Inflammatory macrophage treated with lipopolysaccharide for 1 hour (primary cell): ENCODE data around the gene NSL1.
A peak's percentile ranks its signal among the peaks of the same experiment; 100 is the strongest.
"Not testable (repeated sequence)": the region's sequence is repeated elsewhere in the genome, so short reads cannot be mapped to it uniquely, and the experiment has no call there.

Experiments used
- DNase-seq, 2 donors: peaks; one replicate each; pipeline ENCODE4 v3.0.0-alpha.2; 2020 to 2022

NSL1 gene

GRCh38 chr1:212782422-212783154 is 9.0 kb downstream of the NSL1 start:
- peak; percentile 58 to 60 for DNase-seq

DNA sequence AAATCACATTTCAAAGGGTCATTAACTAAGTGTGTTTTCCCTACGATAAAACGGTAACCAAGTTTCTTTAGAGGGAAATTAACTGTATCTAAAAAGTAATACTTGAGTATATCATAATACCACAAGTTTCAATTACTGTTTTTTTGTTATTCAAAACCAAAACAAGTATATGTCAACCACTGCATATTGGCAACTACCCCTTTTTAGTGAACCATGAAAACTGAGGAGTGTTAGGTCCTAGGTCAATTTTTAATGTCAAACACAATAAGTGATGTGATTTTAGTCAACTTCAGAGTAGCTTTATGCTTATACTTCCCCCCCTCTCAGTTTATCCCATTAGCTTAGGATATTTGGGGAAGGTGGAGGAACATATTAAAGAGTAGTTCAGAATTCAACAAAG is 10.4 kb downstream of the NSL1 start:
- no peak for DNase-seq

GRCh38 chr1:212780759-212781158 is 10.8 kb downstream of the NSL1 start:
- DNase-seq = no peak

DNA sequence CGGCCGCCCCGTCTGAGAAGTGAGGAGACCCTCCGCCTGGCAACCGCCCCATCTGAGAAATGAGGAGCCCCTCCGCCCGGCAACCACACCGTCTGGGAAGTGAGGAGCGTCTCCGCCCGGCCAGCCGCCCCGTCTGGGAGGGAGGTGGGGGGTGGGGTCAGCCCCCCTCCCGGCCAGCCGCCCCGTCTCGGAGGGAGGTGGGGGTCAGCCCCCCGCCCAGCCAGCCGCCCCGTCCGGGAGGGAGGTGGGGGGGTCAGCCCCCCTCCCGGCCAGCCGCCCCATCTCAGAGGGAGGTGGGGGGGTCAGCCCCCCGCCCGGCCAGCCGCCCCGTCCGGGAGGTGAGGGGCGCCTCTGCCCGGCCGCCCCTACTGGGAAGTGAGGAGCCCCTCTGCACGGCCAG is 12.5 kb downstream of the NSL1 start:
- not testable (repeated sequence) for DNase-seq

GRCh38 chr1:212777151-212777550 is 14.4 kb downstream of the NSL1 start:
- peak in 1 of 2 donors; percentile 51 for DNase-seq

DNA sequence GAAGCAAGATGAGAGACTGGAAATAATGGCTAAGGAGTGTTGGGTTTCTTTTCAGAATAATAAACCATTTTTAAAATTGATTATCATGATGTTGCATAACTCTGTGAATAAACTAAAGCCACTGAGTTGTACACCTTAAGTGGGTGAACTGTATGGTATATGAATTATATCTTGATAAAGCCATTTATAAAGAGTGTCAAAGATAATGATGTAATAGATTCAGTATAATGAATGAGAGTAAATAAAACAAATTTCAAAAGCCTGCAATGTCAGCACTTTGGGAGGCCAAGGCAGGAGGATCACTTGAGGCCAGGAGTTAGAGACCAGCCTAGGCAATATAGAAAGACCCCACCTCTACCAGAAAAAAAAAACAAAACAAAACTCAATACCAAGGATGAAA is 16.3 kb downstream of the NSL1 start:
- no peak for DNase-seq

- DNase-seq = peak; percentile 71 to 75
Measured at GRCh38 chr1:212774584-212774983, 17.0 kb downstream of the NSL1 start.

DNA sequence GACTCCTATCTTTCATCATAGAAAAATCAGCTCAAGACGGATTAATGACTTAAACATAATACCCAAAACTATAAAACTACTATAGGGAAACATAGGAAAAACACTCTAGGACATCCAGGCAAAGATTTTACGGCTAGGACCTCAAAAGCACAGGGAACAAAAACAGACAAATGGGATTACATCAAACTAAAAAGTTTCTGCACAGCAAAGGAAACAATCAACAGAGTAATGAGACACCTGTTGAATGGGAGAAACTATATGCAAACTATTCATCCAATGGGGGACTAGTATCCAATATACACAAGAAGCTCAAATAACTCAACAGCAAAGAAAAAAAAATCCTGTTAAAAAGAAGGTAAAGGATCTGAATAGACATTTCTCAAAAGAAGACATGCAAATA is 18.6 kb downstream of the NSL1 start:
- no peak for DNase-seq

DNA sequence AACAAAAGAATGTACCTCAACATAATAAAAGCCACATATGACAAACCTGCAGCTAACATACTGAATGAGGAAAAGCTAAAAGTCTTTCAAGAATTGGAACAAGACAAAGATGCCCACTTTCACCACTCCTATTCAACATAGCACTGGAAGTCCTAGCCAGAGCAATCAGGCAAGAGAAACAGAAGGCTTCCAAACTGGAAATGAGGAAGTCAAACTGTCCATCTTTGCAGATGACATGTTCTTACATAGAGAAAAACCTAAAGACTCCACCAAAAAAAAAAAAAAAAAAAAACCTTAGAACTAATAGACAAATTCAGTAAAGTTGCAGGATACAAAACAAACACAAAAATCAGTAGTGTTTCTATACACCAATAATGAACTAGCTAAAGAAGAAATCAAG is 20.2 kb downstream of the NSL1 start:
- peak in 1 of 2 donors; percentile 27 for DNase-seq

DNA sequence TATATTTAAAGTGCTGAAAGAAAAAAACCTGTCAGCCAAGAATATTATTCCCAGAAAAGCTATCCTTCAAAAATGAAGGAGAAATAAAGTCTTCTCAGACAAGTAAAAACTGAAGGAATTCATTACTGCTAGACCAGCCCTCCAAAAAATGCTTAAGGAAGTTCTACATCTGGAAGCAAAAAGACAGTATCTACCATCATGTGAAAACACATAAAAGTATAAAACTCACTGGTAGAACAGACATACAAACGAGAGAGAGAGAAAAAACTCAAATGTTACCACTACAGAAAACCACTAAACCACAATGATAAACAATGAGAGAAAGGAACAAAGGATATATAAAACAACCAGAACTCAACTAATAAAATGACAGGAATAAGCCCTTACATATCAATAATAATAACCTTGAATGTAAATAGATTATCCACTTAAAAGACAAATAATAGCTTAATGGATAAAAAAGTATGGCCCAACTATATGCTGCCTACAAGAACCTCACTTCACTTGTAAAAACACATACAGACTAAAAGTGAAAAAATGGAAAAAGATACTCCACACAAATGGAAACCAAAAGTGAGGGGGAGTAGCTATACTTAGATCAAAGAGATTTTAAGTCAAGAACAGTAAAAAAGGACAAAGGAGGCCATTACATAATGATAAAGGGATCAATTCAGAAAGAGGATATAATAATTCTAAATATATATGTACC is 22.0 kb downstream of the NSL1 start:
- DNase-seq = no peak

- DNase-seq = not testable (repeated sequence)
Measured at GRCh38 chr1:212766825-212767224, 24.8 kb downstream of the NSL1 start.

DNA sequence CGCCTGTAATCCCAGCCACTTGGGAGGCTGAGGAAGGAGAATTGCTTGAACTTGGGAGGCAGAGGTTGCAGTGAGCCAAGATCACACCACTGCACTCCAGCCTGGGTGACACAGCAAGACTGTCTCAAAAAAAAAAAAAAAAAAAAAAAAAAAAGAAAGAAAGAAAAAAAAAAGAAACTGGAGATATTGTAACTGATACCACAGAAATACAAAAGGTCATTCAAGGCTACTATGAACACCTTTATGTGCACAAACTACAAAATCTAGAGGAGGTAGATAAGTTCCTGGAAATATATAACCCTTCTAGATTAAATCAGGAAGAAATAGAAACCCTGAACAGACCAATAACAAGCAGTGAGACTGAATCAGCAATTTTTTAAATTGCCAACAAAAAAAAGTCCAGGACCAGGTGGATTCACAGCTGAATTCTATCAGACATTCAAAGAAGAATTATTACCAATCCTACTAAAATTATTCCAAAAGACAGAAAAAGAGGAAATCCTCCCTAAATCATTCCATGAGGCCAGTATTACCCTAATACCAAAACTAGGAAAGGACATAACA is 26.8 kb downstream of the NSL1 start:
- DNase-seq = not testable (repeated sequence)

DNA sequence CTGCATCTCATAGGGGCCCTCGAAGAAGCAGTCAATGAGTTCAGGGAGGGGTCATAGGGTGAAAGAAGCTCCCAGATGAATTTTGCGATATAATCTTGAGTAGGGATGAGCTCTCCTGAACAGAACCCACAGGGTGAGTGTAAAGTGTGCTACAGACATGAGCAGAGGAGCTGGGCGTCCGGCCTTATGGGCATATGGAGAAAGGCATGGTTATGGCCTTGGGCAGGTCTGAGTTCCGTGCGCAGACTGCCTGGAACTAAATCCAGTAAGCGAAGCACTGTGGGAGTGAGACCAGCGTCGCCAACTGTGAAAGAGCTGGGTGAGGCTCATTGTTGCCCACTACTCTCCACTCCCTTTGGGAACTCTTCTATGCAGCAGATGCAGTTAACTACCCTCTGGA is 28.7 kb downstream of the NSL1 start:
- no peak for DNase-seq

DNA sequence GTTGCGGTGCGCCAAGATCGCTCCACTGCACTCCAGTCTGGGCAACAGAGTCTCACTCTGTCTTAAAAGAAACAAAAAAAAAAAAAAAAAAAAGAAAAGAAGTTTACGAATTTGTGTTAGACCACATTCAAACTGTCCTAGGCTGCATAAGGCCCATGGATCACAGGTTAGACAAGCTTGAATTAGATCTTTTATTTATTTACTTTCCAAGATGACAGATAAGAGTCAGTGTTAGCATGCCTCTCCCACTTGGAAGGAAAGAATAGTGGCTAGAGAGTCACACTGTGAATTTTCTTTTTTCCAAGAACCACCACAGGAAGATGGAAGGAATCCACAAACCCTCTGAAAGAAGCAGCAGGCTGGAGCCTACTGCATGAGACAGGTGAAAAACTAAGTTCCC is 29.3 kb downstream of the NSL1 start:
- DNase-seq = no peak

GRCh38 chr1:212760126-212760823 is 31.3 kb downstream of the NSL1 start:
- DNase-seq = peak in 1 of 2 donors; percentile 55

GRCh38 chr1:212759683-212760082 is 31.9 kb downstream of the NSL1 start:
- DNase-seq = no peak

DNA sequence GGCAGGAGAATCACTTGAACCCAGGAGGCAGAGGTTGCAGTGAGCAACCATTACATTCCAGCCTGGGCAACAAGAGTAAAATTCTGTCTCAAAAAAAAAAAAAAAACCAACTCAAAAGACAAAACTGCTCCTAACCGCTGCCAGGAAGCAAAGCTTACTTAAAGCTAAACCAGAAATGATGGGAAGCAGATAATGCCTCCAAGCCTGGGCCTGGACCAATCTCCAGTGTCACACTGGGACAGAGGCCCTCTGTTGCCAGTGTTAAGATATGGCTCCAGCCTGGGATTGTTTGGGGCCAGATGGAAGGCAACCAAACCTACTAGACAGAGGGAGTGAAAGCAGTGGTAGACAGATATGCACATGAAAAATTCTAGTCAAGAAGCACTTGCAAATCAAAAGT is 36.9 kb downstream of the NSL1 start:
- DNase-seq = no peak

DNA sequence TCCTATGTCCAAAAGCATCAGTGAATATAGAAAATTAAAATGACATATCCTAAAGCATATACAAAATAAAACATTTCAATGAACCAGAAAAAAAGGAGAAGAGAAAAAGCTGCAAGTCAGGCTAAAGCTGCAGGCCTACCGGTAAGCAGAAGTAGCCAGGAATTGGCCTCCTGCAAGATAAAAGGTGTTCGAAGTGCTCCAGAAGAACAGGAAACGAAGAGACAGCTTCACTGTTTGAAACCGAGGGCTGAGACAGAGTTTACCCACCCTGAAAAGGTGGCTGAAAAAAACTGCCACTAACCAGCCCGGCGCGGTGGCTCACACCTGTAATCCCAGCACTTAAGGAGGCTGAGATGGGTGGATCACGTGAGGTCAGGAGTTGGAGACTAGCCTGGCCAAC is 37.4 kb downstream of the NSL1 start:
- no peak for DNase-seq

GRCh38 chr1:212753749-212754148 is 37.8 kb downstream of the NSL1 start:
- no peak for DNase-seq

- DNase-seq = peak in 1 of 2 donors; percentile 23
Measured at GRCh38 chr1:212752934-212753497, 38.6 kb downstream of the NSL1 start.

DNA sequence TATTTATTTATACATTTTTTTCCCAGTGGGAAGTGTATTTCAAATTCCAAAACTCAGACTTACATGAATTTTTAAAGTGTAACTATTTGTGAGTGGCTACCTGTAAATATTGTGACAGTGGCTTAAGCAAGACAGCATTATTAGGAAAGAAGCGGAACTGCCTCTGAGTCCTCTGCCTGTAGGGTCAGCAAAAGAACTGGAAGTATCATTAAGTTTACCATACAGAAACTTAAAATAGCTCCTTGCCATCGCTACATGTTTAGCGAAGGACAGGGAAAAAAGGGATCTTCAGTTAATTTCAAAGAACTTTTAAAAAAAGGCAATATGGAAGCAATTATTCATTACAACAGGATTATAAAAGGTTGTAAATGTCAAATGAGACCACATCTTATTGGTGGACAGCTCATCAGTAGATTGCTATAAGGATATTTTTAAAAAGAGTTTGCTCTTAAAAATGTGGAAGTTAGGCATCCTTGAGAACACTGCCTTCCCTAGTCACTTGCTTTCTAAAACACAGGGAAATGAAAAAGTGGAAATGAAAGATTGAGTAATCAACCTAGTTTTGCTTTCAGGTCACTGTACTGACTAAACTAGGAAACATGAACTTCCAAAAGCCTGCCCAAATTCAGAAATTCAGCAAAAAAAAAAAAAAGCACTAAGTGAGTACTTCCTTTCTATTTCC is 39.2 kb downstream of the NSL1 start:
- DNase-seq = peak; percentile 86 to 91

DNA sequence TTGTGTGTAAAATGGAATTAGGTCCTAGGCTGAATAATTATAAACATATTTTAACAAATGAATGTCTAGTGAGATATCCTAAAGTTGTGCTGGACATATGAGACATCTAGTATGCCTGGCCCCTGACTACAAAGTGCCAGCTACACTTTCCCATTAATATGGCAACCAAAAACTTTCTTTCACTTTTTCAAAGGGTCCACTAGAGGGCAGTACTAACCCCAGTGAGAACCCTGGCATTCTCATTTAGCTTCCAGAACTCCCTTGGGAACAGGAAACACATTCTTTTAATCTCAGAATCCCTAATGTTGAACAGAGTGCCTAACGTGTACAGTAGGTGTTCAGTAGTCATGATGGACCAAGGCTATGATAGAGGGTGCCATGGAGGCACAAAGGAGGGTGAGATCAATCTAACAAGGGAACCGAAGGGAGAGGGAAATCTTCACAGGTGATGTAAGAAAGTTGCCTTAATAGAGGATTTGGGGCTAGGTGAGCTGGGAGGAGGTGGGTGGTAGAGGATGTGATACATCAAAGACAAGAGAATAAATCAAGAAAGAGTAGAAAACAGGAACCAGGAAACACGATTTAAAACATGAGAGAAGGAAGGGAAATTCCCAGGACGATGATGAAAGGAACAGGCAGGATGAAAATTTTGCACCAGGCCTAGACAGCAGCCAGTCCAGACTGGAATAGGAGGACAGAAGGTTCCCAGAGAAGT is 41.6 kb downstream of the NSL1 start:
- peak; percentile 54 to 72 for DNase-seq
